Activated CD4-positive, alpha-beta T cell treated with anti-CD3 and anti-CD28 coated beads for 36 hours (primary cell): ENCODE results near the gene FRMD4A. TPM values are rescaled to one million over a fixed set of nuclear protein-coding genes. Genes with fewer than 3 reads are reported as not detected.
A peak's percentile ranks its signal among the peaks of the same experiment; 100 is the strongest.
"Not testable (repeated sequence)": the region's sequence is repeated elsewhere in the genome, so short reads cannot be mapped to it uniquely, and the experiment has no call there.

Experiments
- ATAC-seq: fragments of 200-7000 bp; cut with Tn5 transposase; one replicate; pipeline ENCODE4 v1.10.0; 2021; ENCODE audit warnings: mild to moderate bottlenecking, moderate library complexity
- CTCF ChIA-PET: fragments of 350-600 bp; sonication (Branson Sonifier 250); formaldehyde crosslinking; loops from one replicate; lab custom pipeline; 2021; ENCODE audit warnings: antibody characterized with exemption; lab: Charles Lee
- POLR2A ChIA-PET: fragments of 350-600 bp; sonication (Branson Sonifier 250); formaldehyde crosslinking; loops from one replicate; lab custom pipeline; 2021; ENCODE audit warnings: antibody characterized with exemption, inconsistent platforms; lab: Charles Lee
- DNase-seq: peaks from one replicate; pipeline ENCODE4 v3.0.0-alpha.2; 2020
- H3K27ac Mint-ChIP-seq: one replicate; pipeline ENCODE4 v1.8.0; 2021; ENCODE audit warnings: mixed read lengths
- H3K27me3 Mint-ChIP-seq: one replicate; pipeline ENCODE4 v1.8.0; 2021; ENCODE audit warnings: mixed read lengths
- H3K36me3 Mint-ChIP-seq: one replicate; pipeline ENCODE4 v1.8.0; 2021; ENCODE audit warnings: low read depth, mixed read lengths
- H3K4me1 Mint-ChIP-seq: one replicate; pipeline ENCODE4 v1.8.0; 2021; ENCODE audit warnings: mixed read lengths
- H3K4me3 Mint-ChIP-seq: one replicate; pipeline ENCODE4 v1.8.0; 2021; ENCODE audit warnings: mild to moderate bottlenecking, moderate library complexity, mixed read lengths
- H3K9me3 Mint-ChIP-seq: one replicate; pipeline ENCODE4 v1.8.0; 2021; ENCODE audit warnings: low read depth, mixed read lengths
- intact Hi-C, 2 experiments: fragments of 100-400 bp; cut with DNase I in 1 of 2; cut with micrococcal nuclease in 1 of 2; formaldehyde crosslinking; loops; one replicate each; pipeline versions ENCODE4 v1.14.2 to v1.15.1; 2022 to 2024; cut with DNase I, micrococcal nuclease
- total RNA-seq, 2 experiments: library from RNA; stranded (reverse); gene quantifications; one replicate each; pipeline ENCODE4 v1.2.3, GENCODE V29; 2021

FRMD4A gene
- total RNA-seq, 2 experiments from 2014 or later = 0.85 to 1.3 TPM

GRCh38 chr10:13868528-13869294, 462.0 kb downstream of the FRMD4A start:
- H3K4me3 Mint-ChIP-seq = no peak overlapping the region
- POLR2A ChIA-PET = no interaction called here
- no peak for ATAC-seq
- DNase-seq = no peak
- no peaks in the 10 kb centered on the region for H3K9me3 Mint-ChIP-seq
- no peak overlapping the region for H3K27ac Mint-ChIP-seq
- H3K36me3 Mint-ChIP-seq = no peaks in the 10 kb centered on the region
- no peaks in the 10 kb centered on the region for H3K27me3 Mint-ChIP-seq
- intact Hi-C loops = no loop called here
- CTCF ChIA-PET = interaction anchor here (0.5 to 0.6 kb wide), 2 partner anchors 76 to 834 kb away, joined by 3 to 4 read pairs; no protein-coding TSS in a partner anchor
- H3K4me1 Mint-ChIP-seq = peaks cover 16% of the 10 kb centered on the region

DNA sequence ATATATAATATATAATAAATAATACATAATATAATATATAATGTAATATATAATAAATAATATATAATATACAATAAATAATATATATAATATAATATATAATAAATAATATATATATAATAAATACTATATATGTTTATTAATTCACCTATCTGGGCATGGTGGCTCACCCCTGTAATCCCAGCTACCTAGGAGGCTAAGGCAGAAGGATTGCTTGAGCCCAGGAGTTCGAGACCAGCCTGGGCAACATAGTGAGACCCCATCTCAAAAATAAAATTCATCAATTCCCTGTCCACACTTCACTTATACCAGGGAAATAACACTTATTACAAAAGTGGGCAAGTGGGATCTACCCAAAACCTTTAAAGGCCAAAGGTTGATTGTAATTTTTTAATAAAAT, 462.9 kb downstream of the FRMD4A start:
- DNase-seq = no peak
- no peaks in the 10 kb centered on the region for H3K36me3 Mint-ChIP-seq
- no peaks in the 10 kb centered on the region for H3K9me3 Mint-ChIP-seq
- no peak for ATAC-seq
- intact Hi-C loops = no loop called here
- H3K27me3 Mint-ChIP-seq = no peaks in the 10 kb centered on the region
- CTCF ChIA-PET = no interaction called here
- no peak overlapping the region for H3K27ac Mint-ChIP-seq
- POLR2A ChIA-PET = no interaction called here
- no peak overlapping the region for H3K4me3 Mint-ChIP-seq
- peaks cover 16% of the 10 kb centered on the region for H3K4me1 Mint-ChIP-seq

DNA sequence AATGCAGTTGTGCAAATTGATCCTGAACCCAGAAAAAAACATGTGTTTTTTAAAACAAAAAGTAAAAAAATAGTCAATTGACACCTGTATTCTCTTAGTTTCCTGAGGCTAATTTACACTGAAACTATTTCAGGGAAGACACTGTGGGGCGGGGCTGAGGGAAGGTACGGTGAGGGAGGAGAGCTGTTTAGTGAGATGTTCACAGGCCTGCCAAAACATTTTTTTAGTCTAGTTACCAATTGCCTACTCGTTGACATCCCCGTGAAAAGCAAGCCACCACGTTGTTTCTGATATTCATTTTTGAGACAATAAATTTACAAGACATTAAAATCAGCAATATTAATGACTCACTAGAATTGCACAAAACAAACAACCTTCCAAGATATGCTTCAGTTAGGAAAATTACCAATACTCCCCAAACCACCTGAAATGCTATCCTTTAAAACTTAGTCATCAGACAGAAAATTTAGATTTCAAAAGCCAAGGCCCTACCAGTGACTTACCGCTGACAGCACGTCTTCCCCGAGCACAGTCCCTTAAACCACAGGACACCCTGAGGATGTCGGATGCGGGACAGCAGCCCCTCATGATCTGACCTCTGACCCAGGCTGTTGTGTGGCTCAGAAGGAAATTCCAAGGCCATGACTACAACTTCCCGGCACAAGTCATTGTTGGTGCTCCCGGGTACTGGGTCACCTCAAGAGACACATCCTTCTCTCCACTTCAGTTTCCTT, 464.8 kb downstream of the FRMD4A start:
- no peak for ATAC-seq
- POLR2A ChIA-PET = no interaction called here
- CTCF ChIA-PET = no interaction called here
- H3K4me1 Mint-ChIP-seq = peaks cover 26% of the 10 kb centered on the region
- no peak overlapping the region for H3K27ac Mint-ChIP-seq
- no peak for DNase-seq
- no peaks in the 10 kb centered on the region for H3K36me3 Mint-ChIP-seq
- H3K27me3 Mint-ChIP-seq = no peaks in the 10 kb centered on the region
- no peak overlapping the region for H3K4me3 Mint-ChIP-seq
- intact Hi-C loops = no loop called here
- no peaks in the 10 kb centered on the region for H3K9me3 Mint-ChIP-seq

DNA sequence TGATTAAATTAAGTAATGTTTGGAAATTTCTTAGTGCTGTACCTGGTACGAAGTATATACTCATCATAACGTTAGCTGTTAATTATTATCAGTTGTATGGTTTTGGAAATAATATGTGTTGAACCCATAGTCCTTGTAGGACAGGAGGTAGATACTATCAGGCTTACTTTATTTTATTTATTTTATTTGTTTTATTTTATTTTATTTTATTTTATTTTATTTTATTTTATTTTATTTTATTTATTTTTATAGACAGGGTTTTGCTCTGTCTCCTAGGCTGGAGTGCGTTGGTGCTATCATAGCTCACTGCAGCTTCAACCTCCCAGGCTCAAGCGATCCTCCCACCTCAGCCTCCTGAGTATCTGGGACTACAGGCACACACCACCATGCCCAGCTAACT, 465.5 kb downstream of the FRMD4A start:
- H3K27me3 Mint-ChIP-seq, H3K9me3 Mint-ChIP-seq, H3K27ac Mint-ChIP-seq, H3K36me3 Mint-ChIP-seq, DNase-seq, intact Hi-C loops, H3K4me3 Mint-ChIP-seq, ATAC-seq, POLR2A ChIA-PET, CTCF ChIA-PET: not testable (repeated sequence)
- peaks cover 26% of the 10 kb centered on the region for H3K4me1 Mint-ChIP-seq

DNA sequence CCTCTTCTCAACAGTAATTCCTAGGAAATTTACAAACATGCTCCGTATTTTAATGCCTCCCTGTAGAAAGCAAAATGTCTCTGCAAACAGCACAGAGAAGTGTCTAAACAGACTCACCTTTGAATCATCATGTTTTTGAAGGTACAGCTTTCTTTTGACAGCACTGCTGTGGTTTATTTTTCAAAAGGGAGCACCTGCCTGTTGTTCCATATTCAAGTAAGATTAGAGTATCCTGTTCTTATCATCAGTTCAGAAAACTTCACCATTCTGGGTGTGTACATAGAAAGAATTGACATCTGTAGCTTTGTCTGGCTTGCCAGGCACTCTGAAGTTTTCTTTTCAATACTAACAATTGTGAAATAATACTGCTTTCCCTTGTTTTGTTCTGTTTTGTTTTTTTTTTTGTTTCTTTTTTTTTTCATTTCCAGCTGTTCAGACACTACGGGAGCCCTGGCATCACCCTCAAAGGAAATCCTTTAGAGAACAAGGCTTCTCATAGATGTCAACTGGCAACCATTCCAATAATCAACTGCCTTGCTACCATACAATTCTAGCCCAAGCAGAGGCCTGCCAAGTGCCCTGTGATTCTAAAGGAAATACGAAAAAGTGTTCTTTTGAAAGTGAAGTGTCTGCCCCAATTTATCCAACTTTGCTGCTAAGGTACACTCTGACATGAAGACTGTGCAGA, 468.0 kb downstream of the FRMD4A start:
- POLR2A ChIA-PET = no interaction called here
- CTCF ChIA-PET = interaction anchor here (0.6 to 2.0 kb wide), 2 partner anchors 139 to 203 kb away, joined by 3 to 9 read pairs; no protein-coding TSS in a partner anchor
- H3K9me3 Mint-ChIP-seq = no peaks in the 10 kb centered on the region

GRCh38 chr10:13860886-13861285, 469.8 kb downstream of the FRMD4A start:
- Mint-ChIP-seq H3K36me3 (no peaks in the 10 kb centered on the region), H3K4me3 (no peak overlapping the region), H3K9me3 (no peaks in the 10 kb centered on the region), H3K4me1 (peaks cover 20% of the 10 kb centered on the region), H3K27ac (no peak overlapping the region), H3K27me3 (no peaks in the 10 kb centered on the region)
- ATAC-seq (no peak), DNase-seq (no peak)
- POLR2A ChIA-PET = no interaction called here
- intact Hi-C loops = no loop called here
- CTCF ChIA-PET = interaction anchor here (1.4 to 2.0 kb wide), 2 partner anchors 9 to 201 kb away, joined by 4 to 9 read pairs; no protein-coding TSS in a partner anchor

More for the DNA sequence above, 468.0 kb downstream of the FRMD4A start:
- Mint-ChIP-seq H3K36me3 (no peaks in the 10 kb centered on the region), H3K27me3 (no peaks in the 10 kb centered on the region), H3K4me1 (peaks cover 20% of the 10 kb centered on the region), H3K4me3 (no peak overlapping the region), H3K27ac (peak overlapping the region; percentile 3)
- no peak for ATAC-seq
- intact Hi-C loops = no loop called here
- no peak for DNase-seq

DNA sequence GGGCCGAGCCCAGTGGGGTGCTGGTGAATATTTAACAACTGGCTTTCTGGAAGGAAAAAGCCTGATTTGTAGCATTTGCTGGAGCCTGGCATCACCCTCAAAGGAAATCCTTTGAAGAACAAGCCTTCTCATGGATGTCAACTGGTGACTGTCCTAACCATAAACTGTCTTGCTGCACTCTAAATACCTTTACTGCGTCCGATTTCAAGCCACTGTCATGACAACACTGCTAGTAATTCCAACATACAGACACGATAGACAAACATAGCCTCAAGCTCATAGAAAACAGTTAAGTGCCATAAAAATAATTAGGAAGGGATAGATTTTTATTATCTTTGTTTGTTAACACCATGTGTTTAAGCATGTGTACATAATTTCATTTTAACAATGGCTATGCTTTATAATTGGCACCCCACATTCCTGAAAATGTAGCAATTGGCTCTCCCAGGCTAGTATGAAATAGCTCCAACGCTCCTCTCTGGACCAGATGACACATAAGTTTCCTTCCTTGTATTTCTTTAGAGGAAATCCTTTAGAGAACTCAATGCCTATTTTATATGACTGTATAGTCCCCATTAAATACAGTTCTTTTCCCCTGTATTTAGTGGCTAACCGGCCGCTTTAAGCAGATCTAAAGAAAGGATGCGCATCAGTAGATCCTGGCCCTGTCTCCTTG, 470.6 kb downstream of the FRMD4A start:
- ATAC-seq (no peak), DNase-seq (no peak)
- Mint-ChIP-seq H3K4me3 (no peak overlapping the region), H3K4me1 (peaks cover 20% of the 10 kb centered on the region), H3K27me3 (no peaks in the 10 kb centered on the region), H3K27ac (no peak overlapping the region), H3K36me3 (no peaks in the 10 kb centered on the region), H3K9me3 (no peaks in the 10 kb centered on the region)
- intact Hi-C loops = no loop called here
- ChIA-PET POLR2A (no interaction called here), CTCF (no interaction called here)

DNA sequence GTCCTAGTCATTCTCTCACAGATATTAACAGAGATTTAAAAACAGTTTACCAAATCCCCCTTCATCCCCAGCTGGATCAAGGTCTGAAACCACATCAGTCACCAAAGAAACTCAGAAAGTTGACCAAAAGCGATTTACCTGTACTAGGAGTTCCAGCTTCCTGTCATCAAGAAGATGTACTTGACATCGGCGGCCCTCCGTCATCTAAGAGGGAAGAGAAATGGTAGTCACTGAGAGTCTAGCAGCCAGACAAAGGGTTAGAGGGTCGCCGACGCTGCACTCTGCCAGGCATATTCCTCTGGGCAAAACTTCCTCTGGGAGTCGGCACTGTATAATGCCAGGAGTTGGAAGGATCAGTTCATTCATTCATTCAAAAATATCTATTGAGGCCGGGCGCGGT, 472.0 kb downstream of the FRMD4A start:
- Mint-ChIP-seq H3K4me1 (peaks cover 16% of the 10 kb centered on the region), H3K4me3 (no peak overlapping the region), H3K27me3 (no peaks in the 10 kb centered on the region), H3K9me3 (no peaks in the 10 kb centered on the region), H3K36me3 (no peaks in the 10 kb centered on the region), H3K27ac (no peak overlapping the region)
- DNase-seq (no peak), ATAC-seq (no peak)
- intact Hi-C loops = no loop called here
- ChIA-PET CTCF (interaction anchor here (0.7 to 0.8 kb wide), 2 partner anchors 22 to 271 kb away, joined by 4 read pairs; no protein-coding TSS in a partner anchor), POLR2A (no interaction called here)

DNA sequence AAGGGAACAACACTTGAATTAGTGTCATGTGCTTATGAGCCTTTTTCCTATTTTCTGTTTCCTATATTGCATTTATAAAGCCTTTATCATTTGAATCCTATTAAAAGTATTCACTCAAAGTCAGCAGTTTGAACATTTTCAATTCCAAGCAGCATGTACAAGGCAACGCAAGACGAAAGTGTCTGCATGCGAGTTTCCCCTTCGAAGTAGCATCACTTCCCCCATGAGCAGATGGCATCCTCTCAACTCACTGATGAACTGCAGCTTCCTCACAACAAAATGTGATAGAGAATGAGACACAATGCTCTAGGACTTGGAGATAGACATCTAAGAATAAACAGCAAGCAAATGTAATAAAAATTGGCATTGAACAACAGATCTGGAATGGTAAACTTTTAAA, 473.3 kb downstream of the FRMD4A start:
- ATAC-seq (no peak), DNase-seq (no peak)
- ChIA-PET CTCF (no interaction called here), POLR2A (interaction anchor here (0.6 kb wide), 1 partner anchor 328 kb away, joined by 3 read pairs; no protein-coding TSS in a partner anchor)
- no peaks in the 10 kb centered on the region for H3K9me3 Mint-ChIP-seq
- H3K4me1 Mint-ChIP-seq = peaks cover 10% of the 10 kb centered on the region
- no peak overlapping the region for H3K4me3 Mint-ChIP-seq
- no peak overlapping the region for H3K27ac Mint-ChIP-seq
- H3K27me3 Mint-ChIP-seq = no peaks in the 10 kb centered on the region
- intact Hi-C loops = no loop called here
- H3K36me3 Mint-ChIP-seq = no peaks in the 10 kb centered on the region

- H3K9me3 Mint-ChIP-seq = no peaks in the 10 kb centered on the region
- H3K4me3 Mint-ChIP-seq = no peak overlapping the region
- POLR2A ChIA-PET = no interaction called here
- DNase-seq = no peak
- H3K36me3 Mint-ChIP-seq = no peaks in the 10 kb centered on the region
- CTCF ChIA-PET = no interaction called here
- no peaks in the 10 kb centered on the region for H3K27me3 Mint-ChIP-seq
- no peak overlapping the region for H3K27ac Mint-ChIP-seq
- no peak for ATAC-seq
- H3K4me1 Mint-ChIP-seq = no peaks in the 10 kb centered on the region
- intact Hi-C loops = no loop called here
Measured at GRCh38 chr10:13853854-13854253, 476.9 kb downstream of the FRMD4A start.

DNA sequence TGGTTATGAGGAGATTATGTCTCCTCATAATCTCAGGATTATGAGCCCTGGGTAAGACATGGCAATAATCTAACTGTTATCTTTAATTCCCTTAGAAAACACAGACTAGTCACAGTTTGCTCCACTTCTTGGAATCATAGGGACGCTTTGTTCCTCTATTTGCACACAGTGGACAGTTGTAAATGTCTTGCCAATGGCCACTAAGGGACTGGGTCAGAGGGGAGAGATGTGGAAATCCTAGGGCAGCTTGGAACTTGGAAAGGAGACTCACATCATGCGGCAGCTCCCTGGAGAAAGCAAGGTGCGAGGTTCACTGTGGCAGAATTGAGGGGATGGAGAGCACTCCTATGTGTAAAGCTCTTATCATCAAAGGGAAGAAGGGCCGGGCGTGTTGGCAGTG, 477.9 kb downstream of the FRMD4A start:
- DNase-seq (no peak), ATAC-seq (no peak)
- Mint-ChIP-seq H3K27me3 (no peaks in the 10 kb centered on the region), H3K36me3 (no peaks in the 10 kb centered on the region), H3K27ac (no peak overlapping the region), H3K4me1 (peaks cover 2% of the 10 kb centered on the region), H3K4me3 (no peak overlapping the region), H3K9me3 (no peaks in the 10 kb centered on the region)
- intact Hi-C loops = no loop called here
- CTCF ChIA-PET = interaction anchor here (1.6 kb wide), 1 partner anchor 9 kb away, joined by 4 read pairs; no protein-coding TSS in a partner anchor
- POLR2A ChIA-PET = no interaction called here
